ENCODE measurements around the gene CYP2C19.
"Not testable (repeated sequence)": the region's sequence is repeated elsewhere in the genome, so short reads cannot be mapped to it uniquely, and the experiment has no call there.

DNA sequence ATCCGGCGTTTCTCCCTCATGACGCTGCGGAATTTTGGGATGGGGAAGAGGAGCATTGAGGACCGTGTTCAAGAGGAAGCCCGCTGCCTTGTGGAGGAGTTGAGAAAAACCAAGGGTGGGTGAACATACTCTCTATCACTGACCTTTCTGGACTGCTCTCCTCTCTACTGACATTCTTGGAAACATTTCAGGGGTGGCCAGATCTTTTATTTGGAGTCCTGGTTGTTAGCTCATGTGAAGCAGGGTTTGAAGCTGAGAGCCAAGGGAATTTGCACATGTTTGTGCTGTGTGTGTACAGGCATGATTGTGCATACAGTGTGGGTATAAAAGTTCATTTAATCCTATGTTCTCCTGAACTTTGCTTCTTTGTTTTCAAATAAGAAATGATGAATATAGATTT lies 12.9 kb downstream of the CYP2C19 start:
- TF ChIP-seq, protein P1, sequence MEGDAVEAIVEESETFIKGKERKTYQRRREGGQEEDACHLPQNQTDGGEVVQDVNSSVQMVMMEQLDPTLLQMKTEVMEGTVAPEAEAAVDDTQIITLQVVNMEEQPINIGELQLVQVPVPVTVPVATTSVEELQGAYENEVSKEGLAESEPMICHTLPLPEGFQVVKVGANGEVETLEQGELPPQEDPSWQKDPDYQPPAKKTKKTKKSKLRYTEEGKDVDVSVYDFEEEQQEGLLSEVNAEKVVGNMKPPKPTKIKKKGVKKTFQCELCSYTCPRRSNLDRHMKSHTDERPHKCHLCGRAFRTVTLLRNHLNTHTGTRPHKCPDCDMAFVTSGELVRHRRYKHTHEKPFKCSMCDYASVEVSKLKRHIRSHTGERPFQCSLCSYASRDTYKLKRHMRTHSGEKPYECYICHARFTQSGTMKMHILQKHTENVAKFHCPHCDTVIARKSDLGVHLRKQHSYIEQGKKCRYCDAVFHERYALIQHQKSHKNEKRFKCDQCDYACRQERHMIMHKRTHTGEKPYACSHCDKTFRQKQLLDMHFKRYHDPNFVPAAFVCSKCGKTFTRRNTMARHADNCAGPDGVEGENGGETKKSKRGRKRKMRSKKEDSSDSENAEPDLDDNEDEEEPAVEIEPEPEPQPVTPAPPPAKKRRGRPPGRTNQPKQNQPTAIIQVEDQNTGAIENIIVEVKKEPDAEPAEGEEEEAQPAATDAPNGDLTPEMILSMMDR (IDR thresholded peaks at IDR 0.05; ENCODE audit: low read depth, low read length) = not testable (repeated sequence)
- TF ChIP-seq POLR2A (IDR thresholded peaks at IDR 0.05; ENCODE audit: extremely low read depth, insufficient read length); MAX (IDR thresholded peaks at IDR 0.05; ENCODE audit: low read depth, low read length); MYC (IDR thresholded peaks at IDR 0.05; ENCODE audit: low read depth, low read length): not testable (repeated sequence)

All from NB4 (cell line).